ENCODE measurements around the gene MUC5B. TPM values are rescaled to one million over a fixed set of nuclear protein-coding genes. Genes with fewer than 3 reads are reported as not detected.

MUC5B gene
- total and polyA plus RNA-seq, 2 of the 13 experiments (the other 11 are each of a cell fraction or from before 2014, with no cell fraction given), result 0.01 TPM; not detected in 1

- TF ChIP-seq MAX (IDR thresholded peaks at IDR 0.05) (no peak), DNMT1 (CRISPR knock-in tag; IDR thresholded peaks at IDR 0.05) (0 out of 2 replicates have a peak, but pooled peaks have one; percentile 59), GABPB1 (CRISPR knock-in tag; IDR thresholded peaks at IDR 0.05) (peak; percentile 49; the same call in 1 of the 2 replicates), EP300 (IDR thresholded peaks at IDR 0.05; ENCODE audit: low read depth in 2 of 2, low read length in 2 of 2) (no peak), EP300 (CRISPR knock-in tag; IDR thresholded peaks at IDR 0.05; ENCODE audit: borderline replicate concordance) (0 out of 2 replicates have a peak, but pooled peaks have one; percentile 58), FOXO1 (CRISPR knock-in tag; IDR thresholded peaks at IDR 0.05) (0 out of 2 replicates have a peak, but pooled peaks have one; percentile 12), ZNF180 (CRISPR knock-in tag; IDR thresholded peaks at IDR 0.05; ENCODE audit: borderline replicate concordance, low read depth) (no peak), HOXD1 (CRISPR knock-in tag; IDR thresholded peaks at IDR 0.05) (no peak), SAFB2 (CRISPR knock-in tag; IDR thresholded peaks at IDR 0.05; ENCODE audit: borderline replicate concordance, low read depth) (0 out of 2 replicates have a peak, but pooled peaks have one; percentile 41), ZSCAN21 (CRISPR knock-in tag; IDR thresholded peaks at IDR 0.05; ENCODE audit: borderline replicate concordance) (peak; percentile 28; the same call in 1 of the 2 replicates), ATF3 (CRISPR knock-in tag; IDR thresholded peaks at IDR 0.05) (no peak), ZNF678 (CRISPR knock-in tag; IDR thresholded peaks at IDR 0.05) (no peak), ZBTB38 (CRISPR knock-in tag; IDR thresholded peaks at IDR 0.05) (peak; percentile 86), ZNF687 (CRISPR knock-in tag; IDR thresholded peaks at IDR 0.05) (peak; percentile 59)
These were observed 80.4 kb downstream of the MUC5B start (continued) for GRCh38 chr11:1303126-1303821.

Data from HepG2 (cell line).